ENCODE results near the gene FGL2.
A peak's percentile ranks its signal among the peaks of the same experiment; 100 is the strongest.
"Not testable (repeated sequence)": the region's sequence is repeated elsewhere in the genome, so short reads cannot be mapped to it uniquely, and the experiment has no call there.

Gene FGL2, protein sequence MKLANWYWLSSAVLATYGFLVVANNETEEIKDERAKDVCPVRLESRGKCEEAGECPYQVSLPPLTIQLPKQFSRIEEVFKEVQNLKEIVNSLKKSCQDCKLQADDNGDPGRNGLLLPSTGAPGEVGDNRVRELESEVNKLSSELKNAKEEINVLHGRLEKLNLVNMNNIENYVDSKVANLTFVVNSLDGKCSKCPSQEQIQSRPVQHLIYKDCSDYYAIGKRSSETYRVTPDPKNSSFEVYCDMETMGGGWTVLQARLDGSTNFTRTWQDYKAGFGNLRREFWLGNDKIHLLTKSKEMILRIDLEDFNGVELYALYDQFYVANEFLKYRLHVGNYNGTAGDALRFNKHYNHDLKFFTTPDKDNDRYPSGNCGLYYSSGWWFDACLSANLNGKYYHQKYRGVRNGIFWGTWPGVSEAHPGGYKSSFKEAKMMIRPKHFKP

DNA sequence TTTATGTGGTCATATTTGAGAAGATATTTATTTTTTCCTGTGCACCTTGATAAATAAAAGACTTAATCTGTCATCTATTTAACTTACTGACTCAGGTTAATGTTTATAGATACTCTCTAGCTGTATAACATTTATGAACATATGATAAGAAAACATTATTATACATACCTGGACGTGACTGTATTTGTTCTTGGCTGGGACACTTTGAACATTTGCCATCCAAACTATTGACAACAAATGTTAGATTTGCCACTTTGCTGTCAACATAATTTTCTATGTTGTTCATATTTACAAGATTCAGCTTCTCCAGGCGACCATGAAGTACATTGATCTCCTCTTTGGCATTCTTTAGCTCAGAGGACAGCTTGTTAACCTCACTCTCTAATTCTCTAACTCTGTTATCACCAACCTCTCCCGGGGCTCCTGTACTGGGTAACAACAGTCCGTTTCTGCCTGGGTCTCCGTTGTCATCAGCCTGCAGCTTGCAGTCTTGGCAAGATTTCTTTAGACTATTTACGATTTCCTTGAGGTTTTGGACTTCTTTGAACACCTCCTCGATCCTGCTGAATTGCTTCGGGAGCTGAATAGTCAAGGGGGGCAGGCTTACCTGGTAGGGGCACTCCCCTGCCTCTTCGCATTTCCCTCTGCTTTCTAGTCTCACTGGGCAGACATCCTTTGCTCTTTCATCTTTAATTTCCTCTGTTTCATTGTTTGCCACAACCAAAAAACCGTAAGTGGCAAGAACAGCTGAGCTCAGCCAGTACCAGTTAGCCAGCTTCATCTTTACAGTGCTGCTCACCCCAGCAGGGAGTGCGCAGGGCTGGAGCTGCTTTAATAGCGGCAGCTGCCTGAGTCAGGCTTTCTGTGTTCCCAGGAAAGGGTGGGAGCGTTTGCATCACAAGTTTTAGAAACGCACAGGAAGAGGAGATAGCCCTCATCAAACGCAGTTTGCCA lies at the start of gene FGL2:
FGL2 (minus strand) TSS at position 807 of the 954 bp plus-strand sequence; CDS start at position 781, 26 bp downstream.
- DNase-seq, result peak in 32 of 51 donors; percentile 4 to 62 (median 22)

DNA sequence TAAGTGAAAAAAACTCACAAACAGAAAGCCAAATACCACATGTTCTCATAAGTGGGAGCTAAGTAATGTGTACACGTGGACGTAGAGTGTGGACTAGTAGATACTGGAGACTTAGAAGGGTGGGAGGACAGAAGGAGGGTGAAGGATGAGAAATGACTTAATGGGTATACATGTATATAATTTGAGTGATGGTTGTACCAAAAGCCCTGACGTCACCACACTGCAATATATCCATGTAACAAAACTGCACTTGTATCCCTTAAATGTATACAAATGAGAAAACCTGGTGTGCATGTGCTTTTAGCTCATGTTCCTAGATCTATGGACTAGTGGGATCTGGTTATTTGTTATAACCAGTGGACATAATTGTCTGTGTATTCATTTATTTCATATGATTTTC lies 48.5 kb upstream of the FGL2 start:
- no peak for DNase-seq

DNA sequence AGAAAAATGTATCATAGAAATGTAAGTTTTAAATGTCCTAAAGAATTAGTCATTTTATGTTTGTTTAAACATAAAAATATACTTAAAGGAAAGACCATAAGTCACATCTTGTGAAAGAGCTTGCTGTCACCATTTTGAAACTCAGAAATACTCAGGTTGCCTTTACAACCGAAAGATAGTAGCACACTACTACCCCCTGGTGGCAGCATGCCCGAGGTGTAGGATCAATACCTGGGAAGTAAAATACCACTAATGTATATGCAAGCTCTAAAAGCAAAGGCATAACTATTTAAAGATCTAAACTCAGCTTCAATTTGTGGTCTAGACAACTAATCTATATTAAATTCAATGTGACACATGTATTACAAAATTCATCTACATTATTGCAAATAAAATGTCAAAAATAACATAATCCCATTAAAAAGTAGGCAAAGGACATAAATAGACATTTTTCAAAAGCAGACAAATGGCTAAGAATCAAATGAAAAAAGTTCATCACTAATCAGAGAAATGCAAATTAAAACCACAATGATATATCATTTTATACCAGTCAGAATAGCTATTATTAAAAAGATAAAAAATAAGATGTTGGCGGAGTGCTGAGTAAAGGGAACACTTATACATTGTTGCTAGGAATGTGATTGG lies 47.7 kb upstream of the FGL2 start:
- peak in 32 of 51 donors; percentile 2 to 72 (median 33) for DNase-seq

DNA sequence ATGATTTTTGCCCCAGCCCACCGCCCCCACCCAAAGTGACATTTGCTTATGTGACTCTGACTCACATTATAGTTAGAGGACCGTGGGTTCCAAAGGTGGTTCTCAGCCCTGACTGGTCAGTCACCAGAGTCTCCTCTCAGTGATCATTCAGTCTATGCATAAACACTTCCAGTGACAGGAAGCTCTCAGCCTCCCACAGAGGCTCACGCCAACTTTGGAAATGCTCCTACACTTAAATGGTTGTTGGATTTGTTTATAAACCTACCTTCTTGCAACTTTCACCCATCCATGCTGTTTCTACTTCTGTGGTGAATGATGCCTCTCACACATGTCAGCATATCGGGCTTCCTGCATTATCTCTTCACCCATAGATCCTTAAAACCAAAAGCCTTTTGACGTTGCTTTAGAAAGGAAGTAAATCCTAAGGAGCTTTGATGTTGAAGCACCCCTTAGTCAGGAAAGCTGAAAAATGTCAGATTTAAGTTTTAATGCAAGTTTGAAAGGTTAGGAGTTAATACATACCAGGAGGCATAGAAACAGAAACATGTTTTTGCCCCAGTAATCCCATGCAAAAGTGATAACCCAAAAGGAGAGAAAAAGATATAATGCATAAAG lies 46.5 kb upstream of the FGL2 start:
- DNase-seq, result no peak

DNA sequence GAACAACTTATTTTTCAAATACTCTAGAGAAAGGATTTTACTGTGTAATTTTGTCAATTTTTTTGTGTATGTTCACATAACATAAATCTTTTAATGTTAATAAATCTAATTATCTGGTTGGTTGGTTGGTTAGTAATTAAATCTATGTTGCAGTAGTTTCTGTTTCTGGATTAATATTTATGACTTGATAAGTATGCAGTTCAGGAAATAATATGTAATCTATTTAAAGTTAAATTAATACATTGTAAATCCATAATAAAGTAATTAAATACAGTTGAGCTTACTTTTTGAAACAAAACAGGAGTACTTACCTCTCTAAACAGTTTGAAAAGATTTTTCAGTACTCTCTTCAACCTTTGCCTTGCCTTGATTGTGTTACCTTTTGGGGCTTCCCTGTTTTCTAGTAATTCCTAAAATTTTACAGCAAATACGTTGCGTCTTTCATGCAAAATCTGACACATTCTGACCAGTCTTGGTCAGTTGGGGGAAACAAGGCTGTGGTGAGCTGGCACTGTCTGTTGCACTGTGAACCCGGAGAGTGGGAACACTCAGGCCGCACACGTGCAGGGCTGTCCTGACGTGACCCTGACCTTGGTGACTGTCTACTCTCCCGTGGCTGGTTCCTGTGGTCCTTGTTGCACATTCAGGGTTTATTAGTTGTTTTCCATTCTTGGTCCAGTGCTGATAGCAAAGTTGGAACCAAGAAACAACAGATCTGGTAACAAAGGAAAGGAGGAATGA lies 45.6 kb upstream of the FGL2 start:
- peak in 1 of 51 donors; percentile 2 for DNase-seq

DNA sequence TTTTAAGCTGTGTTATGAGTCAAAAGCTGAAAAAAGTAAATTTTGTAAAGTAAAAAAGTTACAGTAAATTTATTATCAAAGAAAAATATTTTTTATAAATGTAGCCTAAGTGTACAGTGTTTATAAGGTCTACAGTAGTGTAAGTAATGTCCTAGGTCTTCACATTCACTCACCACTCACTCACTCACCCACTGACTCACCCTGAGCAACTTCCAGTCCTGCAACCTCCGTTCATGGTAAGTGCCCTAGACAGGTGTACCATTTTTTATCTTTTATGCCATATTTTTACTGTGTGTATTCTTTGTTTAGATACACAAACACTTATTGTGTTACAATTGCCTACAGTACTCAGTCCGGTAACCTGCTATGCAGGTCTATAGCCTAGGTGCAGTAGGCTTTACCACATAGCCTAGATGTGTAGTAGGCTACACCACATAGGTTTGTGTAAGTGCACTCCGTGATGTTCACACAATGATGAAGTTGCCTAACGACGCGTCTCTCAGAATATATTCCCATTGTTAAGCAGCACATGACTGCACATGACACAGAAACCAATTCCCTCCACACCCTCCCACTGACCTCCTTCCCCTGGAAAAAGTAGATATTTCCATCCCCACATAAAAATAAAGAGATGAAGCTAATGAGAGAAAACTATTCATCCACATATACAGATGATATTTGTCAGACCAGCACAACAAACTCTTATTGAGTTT lies 44.8 kb upstream of the FGL2 start:
- no peak for DNase-seq

DNA sequence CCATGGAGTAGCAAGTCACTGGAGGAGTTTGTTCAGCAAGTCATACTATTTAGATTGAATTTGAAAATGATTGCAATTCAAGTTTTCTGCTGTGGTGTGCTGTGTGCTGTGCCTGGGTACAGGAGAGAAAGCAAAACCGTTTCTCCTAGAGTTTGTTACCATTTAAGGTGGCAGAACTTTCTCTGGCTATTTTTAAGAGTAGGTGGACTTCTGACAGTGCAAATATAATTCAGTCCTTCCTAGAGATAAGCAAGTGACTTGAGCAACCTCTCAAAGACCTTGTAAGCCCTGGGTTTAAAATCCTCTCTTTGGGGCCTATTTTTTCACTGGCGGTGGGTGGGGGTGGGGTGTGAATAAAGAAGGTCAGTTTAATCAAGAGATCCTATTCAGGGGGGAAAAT lies 42.9 kb upstream of the FGL2 start:
- DNase-seq, result no peak

DNA sequence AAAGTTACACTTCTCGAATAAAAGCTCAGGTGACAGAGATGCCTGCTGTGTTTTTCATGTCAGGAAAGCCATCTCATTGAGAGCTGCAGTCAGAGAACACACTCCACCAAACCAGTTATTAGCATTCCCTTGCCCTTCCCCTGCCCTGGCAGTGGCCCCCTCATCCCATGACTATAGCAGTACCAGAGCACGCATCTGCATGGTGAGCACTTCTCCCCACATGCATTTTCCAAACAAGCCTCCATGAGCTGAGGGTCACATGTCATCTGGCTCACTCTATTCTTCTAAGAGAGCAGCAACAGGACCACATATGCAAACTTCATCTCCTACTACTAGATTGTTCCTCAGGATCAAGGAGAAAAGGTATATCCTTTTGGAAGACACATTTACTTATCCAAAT lies 42.4 kb upstream of the FGL2 start:
- DNase-seq, result peak in 1 of 51 donors; percentile 14

DNA sequence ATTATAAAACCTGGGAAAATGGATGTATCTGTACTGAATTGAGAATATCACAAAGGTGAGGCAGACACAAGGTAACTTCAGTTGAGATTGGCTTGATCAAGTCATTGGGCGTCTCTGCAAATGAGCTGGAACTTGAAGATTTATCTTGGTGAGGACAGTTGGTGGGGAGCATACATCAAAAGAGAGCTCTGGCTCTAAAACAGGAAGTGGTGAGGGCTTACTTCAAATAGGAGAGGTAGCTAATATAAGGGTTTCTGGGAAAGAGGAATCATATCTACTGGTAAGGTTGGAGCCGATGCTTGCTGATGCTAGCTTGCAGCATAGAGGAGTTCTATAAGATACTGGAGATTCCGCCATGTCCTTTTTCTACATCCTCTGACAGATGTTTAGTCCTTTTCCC lies 39.9 kb upstream of the FGL2 start:
- no peak for DNase-seq

DNA sequence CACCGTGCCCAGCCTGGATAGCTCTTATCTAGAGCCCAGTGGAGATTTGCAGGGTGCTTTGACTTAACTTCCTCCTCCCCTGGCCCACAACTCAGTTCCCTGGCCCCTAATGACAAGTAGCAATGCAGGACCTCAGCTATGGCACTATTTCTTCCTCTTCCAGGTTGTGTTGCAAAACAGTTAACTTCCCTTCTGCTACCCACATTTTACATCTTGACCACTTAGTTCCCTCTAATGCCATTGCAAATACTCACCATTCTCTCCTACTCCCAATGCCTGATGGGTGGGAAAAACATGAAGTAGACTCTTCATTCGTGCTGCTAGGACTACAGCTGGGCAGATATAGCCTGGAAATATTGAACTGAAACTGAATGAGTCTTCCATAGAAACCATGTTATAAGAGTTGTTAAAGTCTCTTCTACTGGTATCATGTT lies 39.1 kb upstream of the FGL2 start:
- DNase-seq, result peak in 4 of 51 donors; percentile 4 to 43 (median 22)

DNA sequence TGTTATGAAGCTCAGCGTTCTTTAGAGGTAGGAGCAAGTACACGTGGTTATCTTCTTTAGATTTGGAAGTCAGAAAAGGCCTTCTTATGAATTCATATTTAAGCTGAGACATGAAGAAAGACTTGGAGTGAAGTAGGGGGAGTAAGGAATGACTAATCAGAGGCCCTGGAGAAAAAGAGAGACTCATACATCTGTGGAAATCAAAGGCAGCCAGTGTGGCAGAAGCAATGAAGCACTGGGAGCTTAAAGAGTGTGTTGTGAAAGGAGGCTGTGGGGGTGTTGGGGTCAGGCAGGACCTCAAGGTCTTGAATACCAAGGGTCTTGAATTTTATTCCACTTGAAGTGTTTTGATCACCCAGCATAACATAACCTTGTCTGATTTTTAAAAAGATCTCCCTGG lies 35.7 kb upstream of the FGL2 start:
- DNase-seq, result no peak

DNA sequence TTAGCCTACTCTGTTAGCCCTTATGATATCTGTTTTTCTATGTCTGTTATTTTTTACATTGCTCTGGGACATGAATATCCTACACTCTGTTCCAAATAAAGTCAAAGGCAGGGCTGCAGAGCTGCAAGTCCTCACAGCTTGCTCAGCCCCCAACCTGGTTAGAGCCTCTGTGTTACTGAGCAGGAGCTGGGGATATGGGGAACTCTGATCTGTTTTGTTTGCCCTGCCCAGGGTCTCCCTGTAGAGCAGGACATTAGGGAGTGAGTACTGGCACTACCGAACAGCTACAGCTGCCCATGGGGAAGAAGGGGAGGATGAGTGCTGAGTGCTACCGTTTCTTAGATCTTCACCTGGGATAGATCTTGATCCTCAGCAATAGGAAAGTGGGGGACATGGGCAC lies 32.8 kb upstream of the FGL2 start:
- no peak for DNase-seq

DNA sequence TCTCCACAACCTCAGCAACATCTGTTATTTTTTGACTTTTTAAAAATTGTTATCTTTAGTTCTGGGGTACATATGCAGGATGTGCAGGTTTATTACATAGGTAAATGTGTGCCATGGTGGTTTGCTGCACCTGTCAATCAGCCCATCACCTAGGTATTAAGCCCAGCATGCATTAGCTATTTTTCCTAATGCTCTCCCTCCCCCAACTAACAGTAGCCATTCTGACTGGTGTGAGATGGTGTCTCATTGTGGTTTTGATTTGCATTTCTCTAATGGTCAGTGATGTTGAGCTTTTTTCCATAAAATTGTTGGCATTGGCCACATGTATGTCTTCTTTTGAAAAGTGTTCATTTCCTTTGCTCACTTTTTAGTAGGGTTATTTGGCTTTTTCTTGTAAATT lies 29.2 kb upstream of the FGL2 start:
- DNase-seq, result not testable (repeated sequence)

DNA sequence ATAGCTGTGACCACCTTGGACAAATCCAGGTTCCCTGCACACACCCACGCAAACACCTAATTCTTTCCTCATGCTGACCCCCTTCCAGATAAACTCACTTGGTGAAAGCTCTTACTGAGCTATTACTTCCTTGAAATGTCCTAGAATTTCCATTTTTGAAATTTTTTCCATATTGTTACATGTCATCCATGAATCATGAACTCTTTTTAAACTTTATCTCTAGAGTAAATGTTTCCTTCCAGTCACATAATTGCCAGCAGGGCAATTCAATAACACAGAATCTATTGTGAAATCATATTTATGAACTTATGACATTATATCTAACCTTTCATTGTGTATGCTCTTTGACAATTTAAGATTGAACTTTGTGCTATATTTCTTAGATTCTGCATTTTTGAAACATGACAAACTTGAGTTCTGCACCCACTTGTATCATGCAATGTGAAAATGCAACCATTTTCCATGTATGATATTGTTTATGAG lies 26.8 kb upstream of the FGL2 start:
- no peak for DNase-seq

DNA sequence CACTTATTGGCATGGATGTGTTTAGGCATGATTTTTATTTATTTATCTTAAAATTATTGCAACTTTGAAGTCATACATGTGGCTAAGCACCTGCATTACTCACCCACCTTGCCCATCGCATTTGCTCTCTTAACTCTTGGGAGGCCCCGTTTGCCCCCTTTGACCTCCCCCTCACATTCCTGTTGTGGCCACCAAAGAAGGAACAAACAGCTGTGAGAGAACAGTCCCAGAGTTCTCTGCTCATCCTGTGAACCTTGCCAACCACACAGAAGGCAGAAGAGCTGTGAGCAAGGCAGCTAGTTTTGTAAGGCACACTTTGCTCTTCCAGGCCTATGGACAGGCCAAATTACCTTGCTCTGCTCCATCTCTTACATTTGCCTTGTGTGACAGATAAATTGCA lies 23.6 kb upstream of the FGL2 start:
- DNase-seq, result no peak

DNA sequence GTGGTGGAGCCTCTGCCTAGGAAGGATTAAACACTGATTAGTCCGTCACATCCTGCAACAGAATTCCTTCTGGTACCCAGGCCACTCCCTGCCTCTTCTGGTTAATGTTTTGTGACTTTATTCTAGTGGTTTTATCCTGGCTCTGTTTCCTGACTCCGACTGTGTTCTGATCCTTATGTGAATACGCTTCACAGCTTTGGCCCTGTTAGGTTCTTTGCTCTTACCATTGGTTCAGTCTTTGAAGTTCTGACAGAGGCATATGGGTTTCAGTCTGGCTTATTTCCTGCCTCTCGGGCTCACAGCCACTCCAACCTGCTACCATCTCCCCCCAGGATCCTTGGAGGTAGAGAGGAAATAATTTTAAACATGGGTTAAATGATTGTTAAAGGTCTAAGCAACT lies 23.2 kb upstream of the FGL2 start:
- no peak for DNase-seq

DNA sequence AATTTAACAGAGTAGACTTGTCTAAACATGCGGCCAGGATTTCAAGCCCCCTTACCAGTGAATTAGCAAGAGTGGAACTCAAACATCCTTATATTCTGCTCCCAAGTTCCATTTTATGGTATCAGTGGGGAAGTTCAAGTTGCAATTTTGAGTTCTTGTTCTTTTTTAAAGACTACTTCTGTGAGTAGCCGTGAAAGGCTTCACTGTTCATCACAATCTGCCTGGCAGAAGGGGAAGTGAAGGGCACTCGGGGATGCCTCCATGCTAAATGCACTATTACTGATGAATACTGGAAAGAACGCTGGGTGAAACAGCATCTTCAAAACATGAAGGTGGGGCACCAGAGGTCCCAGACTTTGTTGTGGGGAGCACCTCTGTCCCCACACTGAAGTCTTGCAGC lies 22.4 kb upstream of the FGL2 start:
- DNase-seq, result peak in 3 of 51 donors; percentile 1 to 12 (median 9)

DNA sequence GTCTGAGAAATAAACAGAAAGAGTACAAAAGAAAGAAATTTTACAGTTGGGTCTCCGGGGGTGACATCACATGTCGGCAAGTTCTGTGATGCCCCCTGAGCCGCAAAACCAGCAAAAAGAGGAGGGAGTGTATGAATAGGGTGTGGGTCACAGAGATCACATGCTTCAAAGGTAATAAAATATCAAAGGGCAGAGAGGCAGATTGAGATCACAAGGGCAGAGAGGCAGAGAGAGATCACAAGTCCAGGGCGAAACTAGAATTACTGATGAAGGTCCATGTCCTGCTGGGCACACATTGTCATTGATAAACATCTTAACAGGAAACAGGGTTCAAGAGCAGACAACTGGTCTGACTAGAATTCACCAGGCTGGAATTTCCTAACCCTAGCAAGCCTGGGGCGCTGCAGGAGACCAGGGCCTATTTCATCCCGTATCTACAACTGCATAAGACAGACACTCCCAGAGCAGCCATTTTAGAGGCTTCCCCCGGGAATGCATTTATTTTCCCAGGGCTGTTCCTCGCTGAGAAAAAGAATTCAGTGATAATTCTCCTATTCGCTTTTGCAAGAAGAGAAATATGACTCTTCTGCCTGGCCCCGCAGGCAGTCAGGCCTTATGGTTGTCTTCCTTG lies 20.2 kb upstream of the FGL2 start:
- DNase-seq, result not testable (repeated sequence)

Measured in hypothalamus (tissue), 51 donors.